Sciatic nerve (tissue), 2 donors: ENCODE data around the gene SLC38A8. TPM values are rescaled to one million over a fixed set of nuclear protein-coding genes. Genes with fewer than 3 reads are reported as not detected.
A peak's percentile ranks its signal among the peaks of the same experiment; 100 is the strongest.

ENCODE experiments used
- ATAC-seq: fragments of 200-7000 bp; cut with Tn5 transposase; one replicate; pipeline ENCODE4 v1.9.1; 2020; ENCODE audit warnings: mild to moderate bottlenecking, moderate library complexity
- DNase-seq: peaks from one replicate; pipeline ENCODE4 v3.0.0-alpha.2; 2020; ENCODE audit warnings: low spot score
- intact Hi-C: fragments of 100-400 bp; cut with DNase I; formaldehyde crosslinking; loops from one replicate; pipeline ENCODE4 v1.14.2; 2022
- total RNA-seq: library from RNA; stranded (reverse); fragmentation: NEBNext Ultra II Directional; extraction: Animal tissue kit (Norgen Biotek cat#: 25700); gene quantifications from one replicate; pipeline ENCODE4 v1.2.1, GENCODE V29; 2021
- donor health status: DM: no; HTN: no; CAD: no.
- donor health status: DM: no; HTN: no; CAD: no.

SLC38A8 gene
- total RNA-seq, 1 donor from 2014 or later: not detected

GRCh38 chr16:84074721-84075120 lies 32.1 kb upstream of the SLC38A8 start:
- DNase-seq (no peak), ATAC-seq (no peak)
- intact Hi-C loops: no loop called here

- DNase-seq (no peak), ATAC-seq (no peak)
- intact Hi-C loops: no loop called here
Measured at GRCh38 chr16:84072014-84072413, 29.4 kb upstream of the SLC38A8 start.

GRCh38 chr16:84071121-84071520 lies 28.5 kb upstream of the SLC38A8 start:
- ATAC-seq (no peak), DNase-seq (no peak)
- intact Hi-C loops: no loop called here

GRCh38 chr16:84069540-84069939 lies 26.9 kb upstream of the SLC38A8 start:
- no peak for ATAC-seq
- intact Hi-C loops: no loop called here

GRCh38 chr16:84068783-84069462 lies 26.3 kb upstream of the SLC38A8 start:
- intact Hi-C loops: no loop called here
- DNase-seq (no peak), ATAC-seq (no peak)

More at GRCh38 chr16:84069540-84069939, 26.9 kb upstream of the SLC38A8 start:
- DNase-seq: no peak

- DNase-seq: no peak
- ATAC-seq: no peak
- intact Hi-C loops: no loop called here
Measured at GRCh38 chr16:84068041-84068440, 25.4 kb upstream of the SLC38A8 start.

- no peak for DNase-seq
- intact Hi-C loops: no loop called here
- ATAC-seq: no peak
Measured at GRCh38 chr16:84067640-84068039, 25.0 kb upstream of the SLC38A8 start.

GRCh38 chr16:84065536-84066132 lies 23.0 kb upstream of the SLC38A8 start:
- intact Hi-C loops: no loop called here
- no peak for DNase-seq
- peak; percentile 61 for ATAC-seq

- intact Hi-C loops: loop anchor here (5.0 kb wide), 1 partner anchor 92 kb away; no protein-coding TSS in a partner anchor
- ATAC-seq (no peak), DNase-seq (no peak)
Measured at GRCh38 chr16:84063980-84064379, 21.4 kb upstream of the SLC38A8 start.

GRCh38 chr16:84062734-84063640 lies 20.4 kb upstream of the SLC38A8 start:
- peak; percentile 93 for ATAC-seq
- intact Hi-C loops: loop anchor here (5.0 kb wide), 1 partner anchor 91 kb away; no protein-coding TSS in a partner anchor
- DNase-seq: peak; percentile 84

GRCh38 chr16:84061236-84061819 lies 18.7 kb upstream of the SLC38A8 start:
- ATAC-seq: no peak
- DNase-seq: peak; percentile 49
- intact Hi-C loops: loop anchor here (5.0 kb wide), 1 partner anchor 89 kb away; no protein-coding TSS in a partner anchor

GRCh38 chr16:84059946-84060901 lies 17.6 kb upstream of the SLC38A8 start:
- DNase-seq (peak; percentile 41), ATAC-seq (no peak)
- intact Hi-C loops: loop anchor here (5.0 kb wide), 1 partner anchor 88 kb away; no protein-coding TSS in a partner anchor

GRCh38 chr16:84059111-84059510 lies 16.5 kb upstream of the SLC38A8 start:
- intact Hi-C loops: no loop called here
- ATAC-seq (no peak), DNase-seq (peak; percentile 33)

GRCh38 chr16:84058664-84059063 lies 16.1 kb upstream of the SLC38A8 start:
- DNase-seq: peak; percentile 41
- no peak for ATAC-seq

GRCh38 chr16:84058211-84058610 lies 15.6 kb upstream of the SLC38A8 start:
- intact Hi-C loops: no loop called here
- no peak for ATAC-seq

More at GRCh38 chr16:84058664-84059063, 16.1 kb upstream of the SLC38A8 start:
- intact Hi-C loops: no loop called here

GRCh38 chr16:84056933-84057332 lies 14.3 kb upstream of the SLC38A8 start:
- DNase-seq: peak; percentile 42
- intact Hi-C loops: no loop called here
- ATAC-seq: no peak

More at GRCh38 chr16:84058211-84058610, 15.6 kb upstream of the SLC38A8 start:
- DNase-seq: peak; percentile 35

- ATAC-seq (no peak), DNase-seq (peak; percentile 30)
- intact Hi-C loops: no loop called here
Measured at GRCh38 chr16:84055801-84056634, 13.4 kb upstream of the SLC38A8 start.
